SK-N-MC (cell line): ENCODE data around the gene KCNQ1OT1.

Experiments used
- EZH2 ChIP-seq: fragments of 200-600 bp; sonication (generic); IDR thresholded peaks from one replicate; pipeline ENCODE4 v1.6.1; 2017; ENCODE audit warnings: antibody characterized with exemption
- FOXP2 ChIP-seq: optimal IDR thresholded peaks from 2 replicates; pipeline ENCODE3; 2011; ENCODE audit warnings: mild to moderate bottlenecking, moderate library complexity; ENCODE audit not compliant: insufficient read depth; ENCODE audit errors: extremely low read length, control extremely low read depth
- POLR2AphosphoS5 ChIP-seq: IDR thresholded peaks from 2 replicates; pipeline ENCODE4 v1.6.1; 2012; ENCODE audit warnings: mild to moderate bottlenecking, low read depth, low read length, borderline replicate concordance

- no peak for TF ChIP-seq EZH2
- no peak for TF ChIP-seq POLR2AphosphoS5
- no peak for TF ChIP-seq FOXP2
Measured at GRCh38 chr11:2630679-2631078, 69.1 kb downstream of the KCNQ1OT1 start.
